ENCODE data around the gene BPIFB4. TPM values are rescaled to one million over a fixed set of nuclear protein-coding genes. Genes with fewer than 3 reads are reported as not detected.

The BPIFB4 gene
- total RNA-seq, 1 experiment from 2014 or later, result not detected

GRCh38 chr20:33030569-33030968, 48.9 kb upstream of the BPIFB4 start:
- no TSS peak for BruUV-seq (replicated peaks)
- ATAC-seq (no peak), DNase-seq (ENCODE audit: low read depth, low spot score) (no peak)
- Histone ChIP-seq H3K27ac (ENCODE audit: low read length) (no peak overlapping the region), H3K27me3 (ENCODE audit: control insufficient read depth, insufficient read depth, low read length) (peaks cover 2% of the 10 kb centered on the region; the same call in 1 of the 2 replicates), H3K9me3 (ENCODE audit: control insufficient read depth, insufficient read depth, low read depth, low read length) (no peaks in the 10 kb centered on the region), H3K4me3 (ENCODE audit: low read depth in 2 of 2, low read length in 2 of 2) (no peak overlapping the region), H3K4me1 (ENCODE audit: control insufficient read depth, insufficient read depth, low read length) (no peaks in the 10 kb centered on the region), H3K36me3 (ENCODE audit: control insufficient read depth, insufficient read depth, low read length) (no peaks in the 10 kb centered on the region)
- in situ Hi-C loops (cut with HindIII; ENCODE audit: low pct_unique_long_range_greater_than_20kb, low sequenced_read_pairs), result no loop called here
- intact Hi-C loops (cut with micrococcal nuclease; ENCODE audit: unreplicated experiment), result no loop called here
- CTCF ChIA-PET, result interaction anchor here (0.6 kb wide), 1 partner anchor 68 kb away, joined by 5 read pairs; no protein-coding TSS in a partner anchor
- POLR2A ChIA-PET, result interaction anchor here (0.6 kb wide), 1 partner anchor 378 kb away, joined by 7 read pairs; no protein-coding TSS in a partner anchor
- TF ChIP-seq POLR2AphosphoS5 (IDR thresholded peaks at IDR 0.05; ENCODE audit: low read depth, low read length), result no peak
- TF ChIP-seq TCF7L2 (IDR thresholded peaks at IDR 0.05; ENCODE audit: low read depth, low read length), result no peak
- no peak for TF ChIP-seq SIN3A (IDR thresholded peaks at IDR 0.05; ENCODE audit: borderline replicate concordance, insufficient read depth, low read depth, low read length)
- TF ChIP-seq REST (IDR thresholded peaks at IDR 0.05; ENCODE audit: insufficient read depth in 1 of 2, low read depth in 2 of 2, low read length in 1 of 2), result no peak
- no peak for TF ChIP-seq CTCF (IDR thresholded peaks at IDR 0.05)

GRCh38 chr20:33031531-33031930, 47.9 kb upstream of the BPIFB4 start, which contains the start of gene BPIFB6:
Gene BPIFB6 (plus strand): TSS chr20:33031648. CDS start chr20:33031648, 0 bp downstream.
- BruUV-seq (replicated peaks), result no TSS peak
- TF ChIP-seq TCF7L2 (IDR thresholded peaks at IDR 0.05; ENCODE audit: low read depth, low read length) (no peak), CTCF (IDR thresholded peaks at IDR 0.05) (no peak), POLR2AphosphoS5 (IDR thresholded peaks at IDR 0.05; ENCODE audit: low read depth, low read length) (no peak), SIN3A (IDR thresholded peaks at IDR 0.05; ENCODE audit: borderline replicate concordance, insufficient read depth, low read depth, low read length) (no peak)
- Histone ChIP-seq H3K4me1 (ENCODE audit: control insufficient read depth, insufficient read depth, low read length) (no peaks in the 10 kb centered on the region), H3K36me3 (ENCODE audit: control insufficient read depth, insufficient read depth, low read length) (no peaks in the 10 kb centered on the region), H3K9me3 (ENCODE audit: control insufficient read depth, insufficient read depth, low read depth, low read length) (no peaks in the 10 kb centered on the region), H3K27me3 (ENCODE audit: control insufficient read depth, insufficient read depth, low read length) (peaks cover 2% of the 10 kb centered on the region; the same call in 1 of the 2 replicates), H3K4me3 (ENCODE audit: low read depth in 2 of 2, low read length in 2 of 2) (no peak within 1 kb of the TSS), H3K27ac (ENCODE audit: low read length) (no peak within 1 kb of the TSS)
- ATAC-seq (no peak), DNase-seq (ENCODE audit: low read depth, low spot score) (no peak)
- CTCF ChIA-PET, result no interaction called here
- POLR2A ChIA-PET, result no interaction called here
- in situ Hi-C loops (cut with HindIII; ENCODE audit: low pct_unique_long_range_greater_than_20kb, low sequenced_read_pairs), result no loop called here
- intact Hi-C loops (cut with micrococcal nuclease; ENCODE audit: unreplicated experiment), result no loop called here
